Measurements from ENCODE around the gene OR6Y1.

OR6Y1 gene

GRCh38 chr1:158554352-158554751, at the start of gene OR6Y1:
OR6Y1 (minus strand) TSS chr1:158554405; CDS start chr1:158548105, 6,300 bp downstream.
- no peak for DNase-seq (ENCODE audit: low read depth)

DNA sequence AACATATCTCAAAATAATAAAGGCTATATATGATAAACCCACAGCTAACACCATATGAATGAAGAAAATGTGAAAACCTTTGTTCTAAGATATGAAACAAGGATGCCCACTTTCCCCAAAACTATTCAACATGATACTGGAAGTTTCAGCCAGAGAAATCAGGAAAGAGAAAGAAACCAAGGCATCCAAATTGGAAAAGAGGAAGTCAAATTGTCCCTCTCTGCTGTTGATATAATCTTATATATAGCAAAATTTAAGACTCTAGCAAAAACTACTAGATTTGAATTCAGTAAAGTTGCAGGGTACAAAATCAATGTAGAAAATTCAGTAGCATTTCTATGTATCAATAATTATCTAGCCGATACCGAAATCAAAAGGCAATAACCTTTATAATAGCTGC, 46.5 kb upstream of the OR6Y1 start:
- DNase-seq (ENCODE audit: low read depth) = no peak

DNA sequence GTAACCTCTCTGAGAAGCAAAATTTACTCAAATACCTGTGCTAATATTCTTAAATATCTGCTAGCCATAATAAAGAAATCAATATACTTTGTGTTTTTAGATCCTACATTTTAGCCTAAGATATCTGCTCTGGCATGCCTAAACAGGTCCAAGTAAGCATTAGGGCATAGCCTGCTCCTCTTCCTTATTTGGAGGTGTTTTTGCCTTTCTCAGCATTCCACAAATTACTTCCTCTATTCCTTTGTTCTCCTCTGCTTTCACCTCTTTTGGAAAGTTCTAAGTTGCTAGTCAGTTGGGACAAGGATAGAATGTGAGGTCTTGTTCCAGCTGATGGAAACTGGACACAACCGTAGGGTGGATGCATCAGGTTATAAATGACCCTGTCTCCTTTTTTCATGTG, 32.7 kb upstream of the OR6Y1 start:
- no peak for DNase-seq (ENCODE audit: low read depth)

GRCh38 chr1:158583962-158584361, 29.8 kb upstream of the OR6Y1 start:
- no peak for DNase-seq (ENCODE audit: low read depth)

- no peak for DNase-seq (ENCODE audit: low read depth)
These were observed 25.5 kb upstream of the OR6Y1 start, which contains the start of gene OR10X1 for GRCh38 chr1:158579733-158580132. OR10X1 (minus strand) TSS chr1:158579899; CDS start chr1:158579899, 0 bp downstream.

- no peak for DNase-seq (ENCODE audit: low read depth)
These were observed 23.4 kb upstream of the OR6Y1 start for GRCh38 chr1:158577561-158577960.

- no peak for DNase-seq (ENCODE audit: low read depth)
These were observed 18.0 kb upstream of the OR6Y1 start for GRCh38 chr1:158572226-158572625.

- DNase-seq (ENCODE audit: low read depth) = no peak
These were observed 16.3 kb upstream of the OR6Y1 start, which contains the start of gene OR6P1 for GRCh38 chr1:158570480-158570879. OR6P1 (minus strand) TSS chr1:158570580; CDS start chr1:158563604, 6,976 bp downstream.

GRCh38 chr1:158564608-158565007, 10.4 kb upstream of the OR6Y1 start:
- DNase-seq (ENCODE audit: low read depth) = no peak

- no peak for DNase-seq (ENCODE audit: low read depth)
These were observed 9.6 kb upstream of the OR6Y1 start for GRCh38 chr1:158563853-158564252.

DNA sequence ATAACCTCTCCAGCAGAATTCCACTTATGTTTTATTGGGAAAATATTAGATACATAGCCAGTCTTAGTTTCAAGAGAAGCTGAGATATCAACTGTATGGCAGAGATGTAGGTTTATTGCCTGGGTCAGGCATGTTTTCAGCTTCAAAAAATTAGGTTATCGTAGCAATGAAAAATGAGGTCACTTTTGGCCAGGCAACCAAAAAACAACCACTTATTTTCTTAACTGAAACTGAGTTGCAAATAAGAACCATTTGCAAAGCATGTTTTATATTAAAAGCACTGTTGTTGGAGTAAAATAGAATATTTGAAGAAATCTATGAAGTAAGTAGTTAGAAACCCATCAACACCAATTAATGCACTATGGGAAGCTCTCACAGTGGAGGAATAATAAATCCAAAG, 5.5 kb upstream of the OR6Y1 start:
- no peak for DNase-seq (ENCODE audit: low read depth)

DNA sequence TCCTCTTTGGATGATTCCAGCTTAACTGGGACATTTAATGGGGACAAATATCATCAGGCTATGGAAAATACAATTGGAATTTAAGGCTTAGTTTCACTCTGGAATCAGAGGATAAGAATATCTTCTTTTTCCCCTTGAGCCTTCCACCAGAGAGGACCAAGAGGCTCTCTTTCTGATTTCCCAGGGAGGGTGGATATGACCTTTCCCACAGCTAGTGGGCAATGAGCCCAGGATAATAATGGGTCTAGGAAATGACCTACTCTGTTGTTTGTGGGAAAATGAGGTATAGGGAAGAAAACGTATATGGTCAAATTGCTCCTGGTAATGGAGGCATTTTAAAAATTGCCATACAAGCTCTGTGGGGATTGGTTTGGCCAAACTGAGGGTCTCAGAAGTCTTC, 1.9 kb downstream of the OR6Y1 start:
- no peak for DNase-seq (ENCODE audit: low read depth)

- no peak for DNase-seq (ENCODE audit: low read depth)
These were observed 6.7 kb downstream of the OR6Y1 start for GRCh38 chr1:158547533-158547932.

- DNase-seq (ENCODE audit: low read depth) = no peak
These were observed 16.6 kb downstream of the OR6Y1 start for GRCh38 chr1:158537609-158538008.

DNA sequence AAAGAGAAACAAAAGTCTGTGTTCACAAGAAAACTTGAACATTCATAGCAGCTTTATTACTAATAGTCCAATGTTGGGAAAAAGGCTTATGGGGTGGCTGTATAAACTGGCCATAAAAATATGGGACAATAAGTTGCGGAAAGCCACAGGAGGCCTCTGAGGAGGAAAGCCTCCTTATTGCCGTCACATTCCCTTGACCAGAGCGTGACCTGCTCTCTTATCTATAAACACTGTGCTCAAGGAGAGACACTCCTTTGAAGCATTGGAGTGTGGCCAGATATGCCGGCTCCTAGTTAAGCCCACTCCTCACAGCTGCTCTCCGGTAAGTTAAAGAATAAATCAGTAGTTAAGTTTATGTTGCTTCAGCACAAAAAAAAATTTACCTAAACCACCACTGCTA, 19.7 kb downstream of the OR6Y1 start:
- DNase-seq (ENCODE audit: low read depth) = no peak

GRCh38 chr1:158527190-158527815, 26.9 kb downstream of the OR6Y1 start:
- no peak for DNase-seq (ENCODE audit: low read depth)

DNA sequence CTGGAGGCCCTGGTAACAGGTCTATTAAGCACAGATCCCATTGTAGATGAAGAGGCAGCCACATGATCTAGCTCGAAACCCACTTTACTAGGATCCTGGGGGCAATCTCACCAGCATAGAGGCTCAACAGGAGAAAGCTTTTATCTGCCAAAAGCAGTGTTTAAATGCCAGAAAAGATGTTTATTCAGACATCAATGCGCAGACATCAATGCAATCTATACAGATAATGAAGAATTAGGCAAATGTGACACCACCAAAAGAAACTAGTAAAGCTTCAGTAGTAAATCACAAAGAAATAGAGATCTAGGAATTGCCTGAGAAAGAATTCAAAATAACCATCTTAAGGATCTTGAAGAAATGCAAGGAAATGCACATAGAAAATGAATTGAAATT, 32.5 kb downstream of the OR6Y1 start:
- DNase-seq (ENCODE audit: low read depth) = no peak

DNA sequence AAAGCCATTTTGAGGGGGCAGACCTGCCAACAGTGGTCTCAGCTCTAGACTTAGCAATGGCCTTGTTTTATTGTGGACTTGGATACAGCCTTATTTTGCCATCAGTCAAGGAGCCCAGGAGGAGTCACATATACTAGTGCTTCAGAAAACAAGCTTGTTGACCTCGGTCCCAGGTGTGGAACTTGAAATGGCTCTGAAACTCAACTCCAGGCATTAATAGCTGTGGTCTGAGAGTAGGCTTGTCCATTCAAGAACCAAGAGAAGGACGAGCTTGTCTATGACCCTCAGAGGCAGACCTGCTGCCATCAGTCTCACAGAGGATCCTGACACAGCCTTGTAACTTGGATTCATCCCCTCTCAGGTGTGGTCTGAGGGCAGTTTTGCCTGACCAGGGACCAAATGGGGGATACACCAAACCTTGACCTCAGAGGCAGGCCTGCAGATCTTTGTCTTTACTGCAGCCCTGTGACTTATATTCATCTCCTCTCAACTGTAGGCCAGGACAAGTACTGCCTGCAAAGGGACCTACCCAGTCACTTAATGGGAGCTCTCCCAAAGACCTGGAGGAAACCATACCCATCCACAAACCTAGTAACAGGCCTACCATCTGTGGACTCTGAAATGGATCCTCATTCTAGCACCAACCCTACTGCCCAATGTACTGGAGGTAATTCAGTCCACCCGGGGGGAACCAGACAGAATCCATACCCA, 33.1 kb downstream of the OR6Y1 start:
- DNase-seq (ENCODE audit: low read depth) = no peak

GRCh38 chr1:158520021-158520420, 34.2 kb downstream of the OR6Y1 start:
- DNase-seq (ENCODE audit: low read depth) = no peak

GRCh38 chr1:158516966-158517365, 37.2 kb downstream of the OR6Y1 start:
- no peak for DNase-seq (ENCODE audit: low read depth)

DNA sequence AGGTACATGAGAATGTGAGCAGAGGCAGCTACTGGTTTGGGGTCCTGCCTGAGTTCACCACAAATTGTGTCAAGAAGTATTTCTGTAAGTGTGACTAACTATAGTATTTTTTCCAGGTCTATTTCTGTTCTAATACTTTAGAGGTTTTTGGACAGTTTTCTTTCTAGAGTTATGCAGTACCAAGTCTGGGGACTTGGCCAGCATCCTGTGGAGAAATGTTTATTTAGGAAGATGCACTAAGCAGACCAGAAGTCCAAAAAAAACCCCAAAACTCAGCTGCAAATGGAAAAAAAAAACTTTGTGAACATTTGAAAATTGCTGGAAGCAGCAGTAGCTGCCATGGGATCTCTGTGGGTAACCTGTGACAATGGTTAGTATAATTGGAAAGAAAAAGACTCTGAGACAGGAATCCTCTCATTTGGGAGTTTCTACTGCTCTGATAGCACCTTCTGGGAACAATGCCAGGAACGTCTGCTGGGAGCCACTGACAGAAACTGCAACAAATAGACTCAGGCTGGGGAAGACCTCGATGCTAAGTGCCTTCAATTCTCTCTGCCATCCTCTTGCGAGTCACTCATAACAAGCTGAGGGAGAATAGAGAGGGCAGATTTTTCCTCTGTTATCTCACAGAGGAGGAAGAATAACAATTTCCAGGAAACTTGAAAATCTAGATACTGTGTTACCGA, 44.6 kb downstream of the OR6Y1 start:
- peak; percentile 16 for DNase-seq (ENCODE audit: low read depth)

DNA sequence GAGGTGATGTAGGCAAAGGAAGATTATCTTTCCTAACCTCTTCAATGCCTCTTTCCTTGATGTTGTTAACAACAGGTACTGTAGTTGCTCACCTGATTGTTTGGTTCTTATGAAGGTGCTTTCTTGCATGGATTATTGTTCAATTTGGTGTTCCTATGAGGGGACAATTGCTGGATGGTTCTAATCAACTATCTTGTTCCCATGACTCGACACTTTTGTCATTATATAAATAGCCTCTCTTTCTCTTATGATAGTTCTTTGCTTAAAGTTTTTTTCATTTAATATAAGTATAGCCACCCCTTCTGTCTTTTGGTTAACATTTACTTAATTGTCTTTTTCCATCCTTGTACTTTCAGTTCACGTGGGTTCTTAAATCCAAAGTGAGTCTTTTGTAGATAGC, 46.7 kb downstream of the OR6Y1 start:
- no peak for DNase-seq (ENCODE audit: low read depth)

GRCh38 chr1:158506369-158506987, 47.7 kb downstream of the OR6Y1 start:
- DNase-seq (ENCODE audit: low read depth) = no peak
